Measurements from ENCODE around the gene C4orf54.

Gene C4orf54

GRCh38 chr4:99657798-99658197 lies at the start of gene C4orf54:
TSS of gene C4orf54 (minus strand) at chr4:99657828. CDS start at chr4:99654648, 3,180 bp downstream.
- DNase-seq (ENCODE audit: extremely low read depth in 1 of 2, low read depth in 1 of 2), result no peak

DNA sequence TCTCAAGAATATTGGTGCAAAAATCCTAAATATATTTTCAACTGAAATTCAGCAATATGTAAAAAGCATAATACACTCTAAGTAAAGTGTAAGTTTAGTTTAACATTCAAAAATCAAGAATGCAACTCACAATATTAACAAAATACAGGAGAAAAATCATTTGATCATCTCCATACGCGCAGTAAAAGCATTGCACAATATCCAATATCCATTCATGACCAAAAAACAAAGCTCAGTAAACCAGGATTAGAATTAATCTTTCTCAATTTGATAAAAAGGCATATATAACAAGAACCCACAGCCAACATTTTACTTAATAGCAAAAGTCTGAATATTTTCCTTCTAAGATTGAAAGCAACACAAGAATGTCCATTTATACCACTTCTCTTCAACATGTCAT lies 48.3 kb upstream of the C4orf54 start:
- no peak for DNase-seq (ENCODE audit: extremely low read depth in 1 of 2, low read depth in 1 of 2)

- no peak for DNase-seq (ENCODE audit: extremely low read depth in 1 of 2, low read depth in 1 of 2)
Observed at GRCh38 chr4:99696801-99697200, 39.2 kb upstream of the C4orf54 start.

DNA sequence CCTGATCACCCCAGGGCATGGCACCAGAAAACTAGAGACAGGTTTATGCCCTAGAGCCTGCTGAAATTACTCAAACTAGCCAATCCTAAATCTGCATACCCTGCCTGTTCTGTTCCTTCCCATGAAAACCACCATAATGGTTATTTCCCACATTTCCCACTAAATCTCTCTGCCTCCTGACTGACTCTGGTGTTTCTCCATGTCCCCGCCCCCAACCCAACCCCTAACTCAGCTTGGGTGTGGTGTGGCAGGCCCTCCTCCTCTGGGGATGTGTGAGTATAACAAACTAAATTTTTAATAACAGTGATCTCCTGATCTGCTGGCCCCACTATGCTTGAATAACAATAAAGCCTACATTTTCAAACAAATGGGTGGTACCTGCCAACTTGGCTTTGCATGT lies 35.5 kb upstream of the C4orf54 start:
- no peak for DNase-seq (ENCODE audit: extremely low read depth in 1 of 2, low read depth in 1 of 2)

DNA sequence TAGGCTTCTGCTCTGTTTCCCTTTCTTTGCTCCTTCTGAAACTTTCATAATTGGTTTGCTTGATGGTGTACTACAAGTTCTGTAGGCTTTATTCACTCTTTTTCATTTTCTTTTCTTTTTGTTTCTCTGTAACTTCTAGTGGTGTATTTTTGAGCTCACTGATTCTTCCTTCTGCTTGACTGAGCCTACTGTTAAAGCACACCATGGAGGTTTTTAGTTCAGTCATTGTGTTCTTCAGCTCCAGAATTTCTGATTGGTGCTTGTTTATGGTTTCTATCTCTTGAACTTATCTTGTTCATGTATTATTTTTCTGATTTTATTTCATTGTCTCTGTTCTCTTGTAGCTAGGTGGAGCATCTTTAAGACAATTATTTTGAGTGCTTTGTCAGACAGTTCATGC lies 33.4 kb upstream of the C4orf54 start:
- no peak for DNase-seq (ENCODE audit: extremely low read depth in 1 of 2, low read depth in 1 of 2)

GRCh38 chr4:99690472-99690871 lies 32.8 kb upstream of the C4orf54 start:
- no peak for DNase-seq (ENCODE audit: extremely low read depth in 1 of 2, low read depth in 1 of 2)

DNA sequence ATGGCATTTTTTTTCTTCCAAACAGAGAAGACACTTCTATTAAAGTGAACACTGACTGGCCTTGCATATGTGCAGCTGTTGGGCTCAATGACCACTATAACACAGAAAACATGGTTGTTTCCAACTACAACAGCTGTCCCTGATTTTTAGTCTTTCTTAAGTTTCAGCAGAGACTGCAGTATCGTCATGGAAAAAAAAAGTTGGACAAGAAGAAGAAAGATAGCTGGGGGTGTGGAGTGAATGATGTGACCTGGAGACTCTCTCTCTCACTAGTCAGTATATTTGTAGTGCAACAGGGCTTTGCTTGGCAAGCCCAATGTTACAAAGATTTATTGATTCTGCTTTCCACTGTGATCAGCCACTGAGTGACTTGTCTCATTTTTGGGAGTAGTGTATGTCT lies 29.5 kb upstream of the C4orf54 start:
- DNase-seq (ENCODE audit: extremely low read depth in 1 of 2, low read depth in 1 of 2), result no peak

GRCh38 chr4:99685234-99685633 lies 27.6 kb upstream of the C4orf54 start:
- no peak for DNase-seq (ENCODE audit: extremely low read depth in 1 of 2, low read depth in 1 of 2)

- DNase-seq (ENCODE audit: extremely low read depth in 1 of 2, low read depth in 1 of 2), result no peak
Observed at GRCh38 chr4:99683895-99684294, 26.3 kb upstream of the C4orf54 start.

GRCh38 chr4:99679976-99680375 lies 22.3 kb upstream of the C4orf54 start:
- DNase-seq (ENCODE audit: extremely low read depth in 1 of 2, low read depth in 1 of 2), result no peak

DNA sequence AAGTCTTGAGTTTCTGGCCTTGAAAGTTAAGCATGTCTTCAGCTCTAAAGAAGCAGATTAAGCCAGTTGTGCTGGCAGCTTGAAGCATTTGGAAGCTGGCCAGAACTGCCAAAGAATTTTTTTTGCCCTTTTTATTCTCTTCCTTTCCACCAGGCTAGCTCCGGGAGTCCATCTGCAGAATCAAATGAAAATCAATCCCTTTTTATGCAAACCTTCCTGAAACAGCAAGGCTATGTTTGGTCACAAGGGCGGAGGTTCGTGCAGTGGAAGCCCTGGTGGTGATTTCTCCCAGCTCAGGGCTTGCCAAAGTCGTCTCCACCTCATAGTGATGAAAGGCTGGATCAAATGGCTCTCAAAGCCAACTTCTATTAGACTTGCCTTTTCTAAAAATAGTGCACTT lies 21.6 kb upstream of the C4orf54 start:
- no peak for DNase-seq (ENCODE audit: extremely low read depth in 1 of 2, low read depth in 1 of 2)

DNA sequence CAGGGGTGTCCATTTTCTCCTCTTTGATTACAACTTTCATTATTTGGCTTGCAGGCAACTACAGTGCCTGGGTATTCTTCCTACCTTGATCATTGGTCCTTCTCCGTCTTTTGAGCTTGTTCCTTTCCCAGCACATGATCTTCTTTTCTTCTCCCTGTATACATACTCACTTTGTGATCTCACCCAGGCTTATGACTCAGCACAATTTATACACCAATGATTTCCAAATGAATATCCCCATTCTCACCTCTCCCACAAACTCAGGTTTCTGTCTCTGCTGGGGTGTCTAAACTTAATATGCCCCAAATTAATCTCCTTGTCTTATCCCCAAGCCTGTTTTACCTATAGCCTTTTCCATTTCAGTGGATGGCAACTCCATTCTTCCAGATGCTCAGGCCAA lies 19.5 kb upstream of the C4orf54 start:
- DNase-seq (ENCODE audit: extremely low read depth in 1 of 2, low read depth in 1 of 2), result no peak

- DNase-seq (ENCODE audit: extremely low read depth in 1 of 2, low read depth in 1 of 2), result no peak
Observed at GRCh38 chr4:99670409-99671073, 12.9 kb upstream of the C4orf54 start.

GRCh38 chr4:99669084-99669483 lies 11.5 kb upstream of the C4orf54 start:
- no peak for DNase-seq (ENCODE audit: extremely low read depth in 1 of 2, low read depth in 1 of 2)

DNA sequence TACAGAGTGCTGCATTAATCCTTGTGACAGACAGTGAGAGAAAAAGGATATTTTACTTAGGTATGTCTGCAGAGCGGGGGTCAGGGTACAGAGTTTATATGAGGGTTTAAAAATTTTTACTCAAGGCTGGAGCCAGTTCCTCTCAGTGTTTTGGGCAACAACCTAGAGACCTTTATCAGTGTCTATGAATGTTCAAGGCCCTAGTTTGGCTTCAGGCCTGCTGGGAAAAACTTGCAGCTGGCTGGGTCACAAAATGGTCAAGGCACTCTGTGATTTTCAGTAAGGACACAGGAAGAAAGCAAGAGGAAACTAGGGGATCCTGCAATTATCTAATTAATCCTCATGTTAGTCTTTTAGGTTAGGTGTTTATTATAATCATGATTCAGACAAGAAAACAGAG lies 10.8 kb upstream of the C4orf54 start:
- DNase-seq (ENCODE audit: extremely low read depth in 1 of 2, low read depth in 1 of 2), result no peak

GRCh38 chr4:99665983-99666382 lies 8.4 kb upstream of the C4orf54 start:
- DNase-seq (ENCODE audit: extremely low read depth in 1 of 2, low read depth in 1 of 2), result no peak

GRCh38 chr4:99664716-99665115 lies 7.1 kb upstream of the C4orf54 start:
- no peak for DNase-seq (ENCODE audit: extremely low read depth in 1 of 2, low read depth in 1 of 2)

DNA sequence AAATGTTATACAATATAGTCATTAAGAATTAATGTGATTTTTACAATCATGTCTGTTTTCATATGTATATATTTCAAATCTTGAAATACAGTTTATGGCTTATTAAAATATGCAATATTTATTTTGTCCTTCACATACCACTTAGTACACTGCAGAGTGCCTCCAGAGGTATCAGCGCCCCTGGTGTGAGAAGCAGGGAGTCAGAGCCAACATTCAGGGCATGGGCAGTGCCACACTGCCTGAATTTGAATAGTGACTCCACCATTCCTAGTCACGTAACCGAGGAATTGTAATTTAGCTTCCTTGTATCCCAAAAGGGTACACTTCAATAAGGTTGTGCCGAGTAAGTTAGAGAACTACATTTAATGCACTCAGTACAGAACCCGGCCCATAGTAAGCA lies 4.3 kb upstream of the C4orf54 start:
- no peak for DNase-seq (ENCODE audit: extremely low read depth in 1 of 2, low read depth in 1 of 2)

DNA sequence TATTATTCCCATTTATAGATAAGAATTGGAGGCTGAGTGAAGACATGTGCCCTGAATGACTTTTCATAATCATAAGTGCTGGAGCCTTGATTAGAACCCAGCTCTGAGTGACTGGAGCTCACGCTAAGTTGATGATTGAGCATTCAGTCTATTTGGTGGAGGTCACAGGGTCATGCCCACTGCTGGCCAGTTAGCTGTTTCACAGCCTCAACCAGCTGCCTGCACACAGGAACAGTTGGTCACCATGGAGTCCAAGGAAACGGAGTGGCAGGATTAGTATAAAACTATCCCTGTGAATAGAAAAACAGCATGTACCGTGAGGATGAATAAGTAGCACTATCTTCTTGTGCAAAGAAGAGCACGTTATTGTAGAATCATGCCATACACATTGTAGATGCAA lies 1.0 kb upstream of the C4orf54 start:
- DNase-seq (ENCODE audit: extremely low read depth in 1 of 2, low read depth in 1 of 2), result no peak

DNA sequence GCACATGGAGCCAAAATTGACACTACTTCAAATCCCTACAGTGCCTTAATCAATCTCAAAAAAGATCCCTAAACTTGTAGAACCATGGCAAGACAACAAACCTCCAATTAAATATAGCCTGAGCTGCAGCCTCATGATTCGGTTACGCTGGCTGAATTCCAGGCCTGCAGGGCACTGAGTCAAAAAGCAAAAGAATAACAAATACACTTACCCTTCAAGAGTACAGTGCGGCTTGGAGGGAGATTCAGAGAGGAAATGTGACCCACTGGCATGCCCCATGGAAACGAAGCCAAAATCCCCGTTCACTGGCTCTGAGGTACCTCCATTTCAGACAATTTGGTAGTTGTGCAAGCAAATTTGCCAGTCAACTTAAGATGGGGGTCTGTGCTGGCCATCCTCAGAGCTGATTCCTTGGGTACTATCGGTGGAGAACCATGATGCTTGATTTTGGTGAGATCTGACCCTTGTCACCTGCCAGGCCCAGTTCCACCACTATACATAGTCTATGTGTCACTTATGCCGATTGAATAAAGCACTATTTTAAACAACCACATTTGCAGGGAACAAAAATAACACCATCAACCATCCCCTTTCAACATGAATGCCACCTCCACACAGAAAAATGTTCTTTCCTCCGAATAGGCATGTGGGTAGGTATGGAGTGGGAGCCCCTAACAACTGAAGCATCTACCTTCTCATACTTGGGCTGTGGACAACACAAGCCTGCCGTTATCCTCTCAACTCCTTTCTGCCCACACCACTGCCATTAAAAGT lies 2.1 kb downstream of the C4orf54 start:
- DNase-seq (ENCODE audit: extremely low read depth in 1 of 2, low read depth in 1 of 2), result no peak

DNA sequence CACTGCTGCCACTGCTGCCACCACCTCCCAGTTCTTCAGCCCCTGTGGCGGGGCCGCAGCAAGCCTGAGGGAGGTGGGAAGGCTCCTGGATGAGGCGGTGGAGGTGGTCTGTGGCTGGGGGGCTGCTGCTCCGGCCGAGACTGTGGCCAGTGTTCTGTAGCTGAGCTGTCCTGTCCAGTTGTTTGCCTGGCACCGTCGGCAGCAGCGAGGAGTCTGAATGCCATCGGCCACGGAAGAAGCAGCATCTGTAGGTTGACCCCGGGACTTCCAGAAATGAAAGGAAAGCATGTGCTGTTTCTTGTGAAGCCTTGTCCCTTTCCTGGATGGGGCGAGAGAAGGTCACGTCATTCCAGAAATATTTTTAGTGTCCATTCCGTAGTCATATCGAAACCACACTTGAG lies 3.3 kb downstream of the C4orf54 start:
- no peak for DNase-seq (ENCODE audit: extremely low read depth in 1 of 2, low read depth in 1 of 2)

GRCh38 chr4:99653916-99654315 lies 3.7 kb downstream of the C4orf54 start:
- no peak for DNase-seq (ENCODE audit: extremely low read depth in 1 of 2, low read depth in 1 of 2)

All from activated CD8-positive, alpha-beta memory T cell treated with anti-CD3 and anti-CD28 coated beads for 1 hour (primary cell).